PFSK-1 (cell line): ENCODE data around the gene STXBP5.

Source experiments
- FOXP2 ChIP-seq: optimal IDR thresholded peaks from 2 replicates; pipeline ENCODE3; 2011; ENCODE audit warnings: borderline replicate concordance, control low read depth, inconsistent platforms; ENCODE audit not compliant: insufficient read depth; ENCODE audit errors: extremely low read length, extremely low read depth
- POLR2AphosphoS5 ChIP-seq: IDR thresholded peaks from 2 replicates; pipeline ENCODE4 v1.6.1; 2012; ENCODE audit warnings: low read depth, mild to moderate bottlenecking, control low read depth, low read length, moderate library complexity
- SIN3A ChIP-seq: IDR thresholded peaks from 2 replicates; pipeline ENCODE4 v1.6.1; 2012; ENCODE audit warnings: mild to moderate bottlenecking, low read length, moderate library complexity, borderline replicate concordance; ENCODE audit not compliant: insufficient read depth
- TAF1 ChIP-seq: IDR thresholded peaks from 2 replicates; pipeline ENCODE4 v1.6.1; 2012; ENCODE audit warnings: low read length, control low read depth, borderline replicate concordance; ENCODE audit not compliant: insufficient read depth
- TF ChIP-seq, protein P1 (sequence below), 2 experiments: IDR thresholded peaks; 2 replicates each; pipeline versions ENCODE4 v1.6.1 to v1.8.0; 2011 to 2012; ENCODE audit warnings: low read depth in 2 of 2, low read length in 2 of 2, control low read depth in 1 of 2, inconsistent platforms in 1 of 2, mild to moderate bottlenecking in 1 of 2, moderate library complexity in 1 of 2; ENCODE audit not compliant: insufficient read depth in 1 of 2

STXBP5 gene

DNA sequence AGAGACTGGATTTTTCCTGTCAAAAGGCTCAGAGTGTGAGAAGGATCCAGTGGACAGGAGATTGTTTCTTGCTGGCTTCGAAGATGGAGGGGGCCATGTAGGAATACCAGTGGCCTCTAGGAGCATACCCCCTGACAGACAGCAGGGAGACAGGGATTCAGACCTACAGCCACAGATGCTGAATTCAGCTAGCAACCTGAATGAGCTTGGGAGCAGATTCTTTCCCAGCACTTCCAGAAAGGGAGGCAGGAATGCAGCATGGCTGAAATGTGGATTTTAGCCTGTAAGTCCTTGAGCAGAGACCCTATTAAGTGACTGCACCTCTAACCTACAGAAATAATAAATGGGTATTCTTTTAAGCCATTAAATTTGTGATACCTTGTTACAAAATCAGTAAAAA lies 44.6 kb downstream of the STXBP5 start:
- TF ChIP-seq SIN3A, result no peak

DNA sequence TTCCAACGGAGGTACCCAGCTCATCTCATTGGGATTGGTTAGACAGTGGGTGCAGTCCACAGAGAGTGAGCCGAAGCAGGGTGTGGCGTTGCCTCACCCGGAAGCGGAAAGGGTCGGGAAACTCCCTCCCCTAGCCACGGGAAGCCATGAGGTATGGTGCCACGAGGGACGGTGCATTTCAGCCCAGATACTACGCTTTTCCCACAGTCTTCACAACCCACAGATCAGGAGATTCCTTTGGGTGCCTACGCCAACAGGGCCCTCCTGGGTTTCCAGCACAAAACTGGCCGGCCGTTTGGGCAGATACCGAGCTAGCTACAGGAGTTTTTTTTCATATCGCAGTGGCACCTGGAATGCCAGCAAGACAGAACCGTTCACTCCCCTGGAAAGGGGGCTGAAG lies 46.9 kb downstream of the STXBP5 start:
- TF ChIP-seq, protein P1, sequence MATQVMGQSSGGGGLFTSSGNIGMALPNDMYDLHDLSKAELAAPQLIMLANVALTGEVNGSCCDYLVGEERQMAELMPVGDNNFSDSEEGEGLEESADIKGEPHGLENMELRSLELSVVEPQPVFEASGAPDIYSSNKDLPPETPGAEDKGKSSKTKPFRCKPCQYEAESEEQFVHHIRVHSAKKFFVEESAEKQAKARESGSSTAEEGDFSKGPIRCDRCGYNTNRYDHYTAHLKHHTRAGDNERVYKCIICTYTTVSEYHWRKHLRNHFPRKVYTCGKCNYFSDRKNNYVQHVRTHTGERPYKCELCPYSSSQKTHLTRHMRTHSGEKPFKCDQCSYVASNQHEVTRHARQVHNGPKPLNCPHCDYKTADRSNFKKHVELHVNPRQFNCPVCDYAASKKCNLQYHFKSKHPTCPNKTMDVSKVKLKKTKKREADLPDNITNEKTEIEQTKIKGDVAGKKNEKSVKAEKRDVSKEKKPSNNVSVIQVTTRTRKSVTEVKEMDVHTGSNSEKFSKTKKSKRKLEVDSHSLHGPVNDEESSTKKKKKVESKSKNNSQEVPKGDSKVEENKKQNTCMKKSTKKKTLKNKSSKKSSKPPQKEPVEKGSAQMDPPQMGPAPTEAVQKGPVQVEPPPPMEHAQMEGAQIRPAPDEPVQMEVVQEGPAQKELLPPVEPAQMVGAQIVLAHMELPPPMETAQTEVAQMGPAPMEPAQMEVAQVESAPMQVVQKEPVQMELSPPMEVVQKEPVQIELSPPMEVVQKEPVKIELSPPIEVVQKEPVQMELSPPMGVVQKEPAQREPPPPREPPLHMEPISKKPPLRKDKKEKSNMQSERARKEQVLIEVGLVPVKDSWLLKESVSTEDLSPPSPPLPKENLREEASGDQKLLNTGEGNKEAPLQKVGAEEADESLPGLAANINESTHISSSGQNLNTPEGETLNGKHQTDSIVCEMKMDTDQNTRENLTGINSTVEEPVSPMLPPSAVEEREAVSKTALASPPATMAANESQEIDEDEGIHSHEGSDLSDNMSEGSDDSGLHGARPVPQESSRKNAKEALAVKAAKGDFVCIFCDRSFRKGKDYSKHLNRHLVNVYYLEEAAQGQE (IDR thresholded peaks at IDR 0.05; ENCODE audit: insufficient read depth in 1 of 2, low read depth in 2 of 2, low read length in 2 of 2), result no peak
- TF ChIP-seq SIN3A (no peak), FOXP2 (no peak), TAF1 (no peak), POLR2AphosphoS5 (no peak)

DNA sequence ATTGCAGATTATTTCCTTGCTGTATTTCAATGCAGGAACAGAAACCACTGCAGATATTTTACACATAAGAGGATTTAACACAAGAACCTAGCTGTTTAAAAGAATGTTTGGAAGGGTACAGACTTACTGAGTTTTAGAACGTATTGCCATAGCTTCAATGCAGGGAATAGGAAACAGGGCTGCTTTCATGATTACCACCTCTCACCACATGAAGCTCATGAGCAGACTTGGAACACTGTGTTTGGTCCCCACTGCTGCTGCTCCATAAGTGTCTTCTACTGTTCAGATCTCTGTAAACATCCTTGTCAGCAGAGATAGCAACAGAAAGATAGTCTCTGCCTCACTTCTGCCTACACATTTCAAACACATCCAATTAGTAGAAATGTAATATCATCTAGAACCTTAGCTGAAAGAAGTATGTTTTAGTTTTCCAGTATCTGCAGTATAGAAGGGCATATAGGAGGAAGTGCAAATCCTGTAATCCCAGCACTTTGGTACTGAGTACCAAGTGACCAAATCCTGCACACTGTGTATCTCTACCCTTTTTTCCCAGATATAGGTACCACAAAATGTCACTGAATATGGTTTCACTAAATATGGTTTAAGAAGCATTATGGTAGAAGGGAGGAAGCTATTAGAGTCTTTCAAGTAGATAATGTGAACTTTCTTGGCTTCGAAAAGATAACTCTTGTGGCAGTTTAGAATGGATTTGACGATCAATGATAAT lies 51.9 kb downstream of the STXBP5 start:
- TF ChIP-seq SIN3A (no peak), TAF1 (no peak), FOXP2 (no peak), POLR2AphosphoS5 (no peak)
- TF ChIP-seq, protein P1 (IDR thresholded peaks at IDR 0.05; ENCODE audit: insufficient read depth in 1 of 2, low read depth in 2 of 2, low read length in 2 of 2), result no peak

DNA sequence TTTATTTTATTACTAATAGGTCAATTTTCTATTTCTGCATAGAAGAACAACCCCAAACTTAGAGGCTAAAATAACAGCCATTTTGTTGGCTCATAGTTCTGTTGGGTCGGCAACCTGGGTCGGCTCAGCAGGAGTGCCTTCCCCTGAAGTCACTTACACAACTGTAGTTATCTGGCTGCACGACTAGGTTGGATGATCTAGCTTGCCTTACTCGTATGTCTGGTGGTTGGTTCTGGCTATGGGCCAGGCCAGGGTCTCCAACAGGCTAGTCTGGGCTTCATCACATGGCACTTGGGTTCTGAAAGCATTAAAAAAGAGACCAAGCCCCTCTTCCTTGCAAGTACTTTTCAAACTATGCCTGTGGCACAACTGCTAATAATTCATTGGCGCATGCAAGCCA lies 53.5 kb downstream of the STXBP5 start:
- TF ChIP-seq POLR2AphosphoS5 (no peak), SIN3A (no peak), TAF1 (no peak), FOXP2 (no peak)
- TF ChIP-seq, protein P1 (IDR thresholded peaks at IDR 0.05; ENCODE audit: insufficient read depth in 1 of 2, low read depth in 2 of 2, low read length in 2 of 2), result no peak

DNA sequence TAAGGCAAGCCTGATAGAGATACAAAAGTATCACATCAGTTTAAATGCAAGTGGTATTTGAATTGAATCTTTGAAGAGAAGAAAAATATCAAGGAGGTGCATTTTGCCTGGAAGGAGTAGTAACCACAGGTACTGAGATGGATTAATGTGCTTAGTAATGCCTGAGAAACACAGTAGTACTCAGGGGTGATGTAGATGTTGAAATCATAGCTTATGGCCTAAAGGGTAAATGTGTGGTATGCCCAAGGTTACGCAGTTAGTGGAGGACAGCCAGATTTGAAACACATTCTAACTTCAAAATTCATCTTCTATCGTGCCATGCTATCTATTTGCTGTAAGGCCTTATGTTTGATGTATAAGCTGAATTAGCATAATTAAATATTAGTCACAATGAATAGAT lies 55.9 kb downstream of the STXBP5 start:
- TF ChIP-seq, protein P1 (IDR thresholded peaks at IDR 0.05; ENCODE audit: insufficient read depth in 1 of 2, low read depth in 2 of 2, low read length in 2 of 2), result no peak
- TF ChIP-seq TAF1 (no peak), FOXP2 (no peak), POLR2AphosphoS5 (no peak), SIN3A (no peak)
